A549 (cell line): Measurements from ENCODE around the gene MYRIP. TPM values are rescaled to one million over a fixed set of nuclear protein-coding genes. Genes with fewer than 3 reads are reported as not detected.

Experiments
- ATAC-seq, 2 experiments: fragments of 200-7000 bp in 1 of 2; fragments of >200 bp in 1 of 2; cut with Nextera tagmentation in 1 of 2; cut with Tn5 transposase in 1 of 2; 3 replicates each; pipeline versions ENCODE4 v1.8.0 to v1.9.1; 2018 to 2020; ENCODE audit warnings: mild to moderate bottlenecking in 1 of 2, moderate library complexity in 1 of 2
- CTCF ChIA-PET: fragments of 300-600 bp; sonication (Branson Sonifier 250); formaldehyde crosslinking; extraction: SDS; loops from one replicate; lab custom pipeline; 2021; ENCODE audit warnings: antibody characterized with exemption, inconsistent platforms; lab: Yijun Ruan, JAX
- POLR2A ChIA-PET: fragments of 350-600 bp; formaldehyde crosslinking; extraction: SDS; loops from one replicate; lab custom pipeline; 2021; ENCODE audit warnings: antibody characterized with exemption, inconsistent platforms; lab: Yijun Ruan, JAX
- DNase-seq, 2 experiments: peaks; one replicate each; pipeline versions ENCODE4 v3.0.0 to v3.0.0-alpha.2; 2011 to 2016; ENCODE audit warnings: low read depth in 1 of 2, low spot score in 1 of 2
- FAIRE-seq: peaks from 2 replicates; lab custom pipeline; 2011; peaks lifted over from hg19 to GRCh38; lab: Jason Lieb, UNC
- H3K27ac ChIP-seq, 2 experiments: fragments of >200 bp; sonication (Bioruptor Twin); formaldehyde crosslinking; 3 replicates each; pipeline ENCODE4 v1.5.1; 2016 to 2017
- H3K4me1 ChIP-seq: fragments of >200 bp; sonication (Bioruptor Twin); formaldehyde crosslinking; 3 replicates; pipeline ENCODE4 v1.6.1; 2016
- H3K4me2 ChIP-seq: fragments of >200 bp; sonication (Bioruptor Twin); formaldehyde crosslinking; 3 replicates; pipeline ENCODE4 v1.6.1; 2016
- H3K4me3 ChIP-seq: fragments of >200 bp; sonication (Bioruptor Twin); formaldehyde crosslinking; 3 replicates; pipeline ENCODE4 v1.5.1; 2016
- H3K9me3 ChIP-seq: fragments of >200 bp; sonication (Bioruptor Twin); formaldehyde crosslinking; 3 replicates; pipeline ENCODE4 v1.6.1; 2016
- ATOH8 ChIP-seq: fragments of 250-450 bp; sonication (Bioruptor Pico); IDR thresholded peaks from 2 replicates; pipeline ENCODE4 v1.5.0; 2020; ENCODE audit warnings: low read depth, mild to moderate bottlenecking, moderate library complexity
- CBX2 ChIP-seq: fragments of 200-600 bp; sonication (generic); IDR thresholded peaks from 2 replicates; pipeline ENCODE4 v1.6.1; 2016; ENCODE audit warnings: low read depth, mild to moderate bottlenecking, borderline replicate concordance
- CEBPB ChIP-seq, 2 experiments: fragments of >200 bp in 1 of 2; sonication (Bioruptor Twin) in 1 of 2; formaldehyde crosslinking in 1 of 2; IDR thresholded peaks; 2 replicates each; pipeline ENCODE4 v1.6.1; 2012 to 2016
- CHD4 ChIP-seq: fragments of 200-600 bp; sonication (generic); IDR thresholded peaks from 2 replicates; pipeline ENCODE4 v1.6.1; 2016; ENCODE audit warnings: antibody characterized with exemption, mild to moderate bottlenecking, borderline replicate concordance
- ESRRA ChIP-seq: fragments of 150-350 bp; IDR thresholded peaks from 2 replicates; pipeline ENCODE4 v1.6.1; 2014; ENCODE audit warnings: mild to moderate bottlenecking, low read length, borderline replicate concordance
- GATA3 ChIP-seq: IDR thresholded peaks from 2 replicates; pipeline ENCODE4 v1.6.1; 2012; ENCODE audit warnings: borderline replicate concordance
- HDAC2 ChIP-seq: fragments of 200-600 bp; sonication (generic); IDR thresholded peaks from 2 replicates; pipeline ENCODE4 v1.6.1; 2016
- HES2 ChIP-seq: fragments of >200 bp; sonication (Bioruptor Twin); formaldehyde crosslinking; IDR thresholded peaks from 2 replicates; pipeline ENCODE4 v1.6.1; 2016
- HOXB13 ChIP-seq: fragments of 250-450 bp; sonication (Bioruptor Pico); IDR thresholded peaks from 2 replicates; pipeline ENCODE4 v1.5.0; 2020; ENCODE audit warnings: low read depth, mild to moderate bottlenecking, moderate library complexity
- HOXB5 ChIP-seq: fragments of 250-450 bp; sonication (Bioruptor Pico); IDR thresholded peaks from 2 replicates; pipeline ENCODE4 v1.5.0; 2020; ENCODE audit warnings: mild to moderate bottlenecking, moderate library complexity
- JUN ChIP-seq, 2 experiments: fragments of >200 bp; sonication (Bioruptor Twin); formaldehyde crosslinking; IDR thresholded peaks; 2 replicates in 1 of 2; 3 replicates in 1 of 2; pipeline ENCODE4 v1.6.1; 2016 to 2017
- JUNB ChIP-seq: fragments of >200 bp; sonication (Bioruptor Twin); formaldehyde crosslinking; IDR thresholded peaks from 2 replicates; pipeline ENCODE4 v1.6.1; 2016
- KDM1A ChIP-seq: fragments of 200-600 bp; sonication (generic); IDR thresholded peaks from 2 replicates; pipeline ENCODE4 v1.6.1; 2016; ENCODE audit warnings: low read depth, mild to moderate bottlenecking
- MAFK ChIP-seq: fragments of 450-650 bp; IDR thresholded peaks from 2 replicates; pipeline ENCODE4 v1.6.1; 2014; ENCODE audit not compliant: partially characterized antibody
- NPAS2 ChIP-seq: fragments of 250-450 bp; sonication (Bioruptor Pico); IDR thresholded peaks from 2 replicates; pipeline ENCODE4 v1.8.0; 2022; ENCODE audit warnings: mild to moderate bottlenecking, moderate library complexity, borderline replicate concordance
- PHF8 ChIP-seq: fragments of 200-600 bp; sonication (generic); IDR thresholded peaks from 2 replicates; pipeline ENCODE4 v1.6.1; 2016; ENCODE audit warnings: low read depth, mild to moderate bottlenecking, antibody characterized with exemption, moderate library complexity, borderline replicate concordance
- POLR2AphosphoS2 ChIP-seq: conservative IDR thresholded peaks from 2 replicates; pipeline ENCODE4 v1.6.1; 2012; ENCODE audit warnings: low read length, improper control_type of control experiment, inconsistent platforms
- RARB ChIP-seq: fragments of 250-450 bp; sonication (Bioruptor Pico); IDR thresholded peaks from 2 replicates; pipeline ENCODE4 v1.8.0; 2021; ENCODE audit warnings: mild to moderate bottlenecking, moderate library complexity
- RCOR1 ChIP-seq: fragments of 150-350 bp; IDR thresholded peaks from 2 replicates; pipeline ENCODE4 v1.6.1; 2014; ENCODE audit warnings: antibody characterized with exemption, low read length, low read depth
- RFX5 ChIP-seq: fragments of 450-650 bp; IDR thresholded peaks from 2 replicates; pipeline ENCODE4 v1.7.1; 2014; ENCODE audit warnings: antibody characterized with exemption, mild to moderate bottlenecking, moderate library complexity
- SREBF2 ChIP-seq: fragments of 450-650 bp; IDR thresholded peaks from 2 replicates; pipeline ENCODE4 v1.6.1; 2014; ENCODE audit warnings: mild to moderate bottlenecking, moderate library complexity
- TFCP2L1 ChIP-seq: fragments of 250-450 bp; sonication (Bioruptor Pico); IDR thresholded peaks from 2 replicates; pipeline ENCODE4 v1.5.0; 2021; ENCODE audit warnings: mild to moderate bottlenecking
- ZFP36 ChIP-seq: fragments of 450-650 bp; IDR thresholded peaks from 2 replicates; pipeline ENCODE4 v1.6.1; 2014; ENCODE audit warnings: borderline replicate concordance; ENCODE audit not compliant: partially characterized antibody
- ZNF302 ChIP-seq: fragments of 250-450 bp; sonication (Bioruptor Pico); IDR thresholded peaks from 2 replicates; pipeline ENCODE4 v1.9.0; 2021; ENCODE audit warnings: inconsistent platforms, mild to moderate bottlenecking, moderate library complexity
- WGBS: methylation state at CpG from one replicate; pipeline ENCODE4 v1.1.6; 2017; ENCODE audit errors: missing lambda C conversion rate; 5-methylcytosine and 5-hydroxymethylcytosine counted together
- polyA plus RNA-seq, 4 experiments: library from polyadenylated mRNA; depleted of rRNA in 3 of 4; stranded (reverse); fragments of >200 nt; fragmentation: RNase III in 1 of 4; extraction: RNeasy Plus Mini Kit Qiagen cat#74134 plus additional on column Dnase treatment in 1 of 4; gene quantifications; 2 replicates in 3 of 4; 3 replicates in 1 of 4; pipeline ENCODE4 v1.2.3, GENCODE V29; 2011 to 2017
- TF ChIP-seq, protein P1 (sequence below): fragments of 200-600 bp; sonication (generic); IDR thresholded peaks from 2 replicates; pipeline ENCODE4 v1.6.1; 2016; ENCODE audit warnings: antibody characterized with exemption, mild to moderate bottlenecking, moderate library complexity

The MYRIP gene
- polyA plus RNA-seq, 2 of the 4 experiments (the other 2 are of a cell fraction) = not detected

GRCh38 chr3:40201770-40202169 is 392.4 kb downstream of the MYRIP start:
- H3K9me3 ChIP-seq = no peaks in the 10 kb centered on the region
- TF ChIP-seq GATA3 (no peak), HES2 (no peak), HOXB5 (CRISPR knock-in tag) (no peak), CHD4 (no peak), HOXB13 (CRISPR knock-in tag) (no peak), PHF8 (no peak)
- TF ChIP-seq, all 56 proteins: peak for 0
- CTCF ChIA-PET = interaction anchor here (1.8 kb wide), 1 partner anchor 10 kb away, joined by 5 read pairs; no protein-coding TSS in a partner anchor
- no peak overlapping the region for H3K4me3 ChIP-seq
- POLR2A ChIA-PET = no interaction called here
- no peak overlapping the region for H3K27ac ChIP-seq
- ATAC-seq (no peak), FAIRE-seq (no peak), DNase-seq (no peak)
- H3K4me1 ChIP-seq = no peaks in the 10 kb centered on the region
- WGBS = 16% methylated on average over 3 of the region's 3 CpGs
- no peak overlapping the region for H3K4me2 ChIP-seq

DNA sequence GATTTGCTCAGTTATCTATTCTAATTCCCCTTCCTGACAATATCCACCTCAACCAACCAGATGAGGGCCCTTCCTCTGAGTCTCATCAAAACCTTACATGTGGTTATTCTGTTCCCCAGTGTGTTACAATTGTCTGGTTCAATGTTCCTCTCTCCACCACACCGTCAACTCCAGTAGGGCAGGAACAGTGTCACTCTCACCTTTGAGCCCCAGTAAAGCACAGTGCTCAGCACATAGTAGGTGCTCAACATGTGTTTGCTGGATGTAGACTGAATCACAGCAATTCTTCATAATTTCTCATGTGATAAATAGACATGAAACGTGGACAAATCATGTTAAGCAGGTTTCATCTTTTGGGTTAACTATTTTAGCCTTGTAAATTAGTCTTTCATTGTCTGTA is 397.1 kb downstream of the MYRIP start:
- no peak overlapping the region for H3K4me2 ChIP-seq
- CTCF ChIA-PET = no interaction called here
- WGBS = 46% methylated on average over 2 of the region's 2 CpGs
- no peaks in the 10 kb centered on the region for H3K4me1 ChIP-seq
- no peaks in the 10 kb centered on the region for H3K9me3 ChIP-seq
- ATAC-seq (no peak), DNase-seq (no peak), FAIRE-seq (no peak)
- H3K4me3 ChIP-seq = no peak overlapping the region
- H3K27ac ChIP-seq = no peak overlapping the region
- POLR2A ChIA-PET = no interaction called here
- TF ChIP-seq HDAC2 (no peak), KDM1A (no peak)

- TF ChIP-seq, protein P1, sequence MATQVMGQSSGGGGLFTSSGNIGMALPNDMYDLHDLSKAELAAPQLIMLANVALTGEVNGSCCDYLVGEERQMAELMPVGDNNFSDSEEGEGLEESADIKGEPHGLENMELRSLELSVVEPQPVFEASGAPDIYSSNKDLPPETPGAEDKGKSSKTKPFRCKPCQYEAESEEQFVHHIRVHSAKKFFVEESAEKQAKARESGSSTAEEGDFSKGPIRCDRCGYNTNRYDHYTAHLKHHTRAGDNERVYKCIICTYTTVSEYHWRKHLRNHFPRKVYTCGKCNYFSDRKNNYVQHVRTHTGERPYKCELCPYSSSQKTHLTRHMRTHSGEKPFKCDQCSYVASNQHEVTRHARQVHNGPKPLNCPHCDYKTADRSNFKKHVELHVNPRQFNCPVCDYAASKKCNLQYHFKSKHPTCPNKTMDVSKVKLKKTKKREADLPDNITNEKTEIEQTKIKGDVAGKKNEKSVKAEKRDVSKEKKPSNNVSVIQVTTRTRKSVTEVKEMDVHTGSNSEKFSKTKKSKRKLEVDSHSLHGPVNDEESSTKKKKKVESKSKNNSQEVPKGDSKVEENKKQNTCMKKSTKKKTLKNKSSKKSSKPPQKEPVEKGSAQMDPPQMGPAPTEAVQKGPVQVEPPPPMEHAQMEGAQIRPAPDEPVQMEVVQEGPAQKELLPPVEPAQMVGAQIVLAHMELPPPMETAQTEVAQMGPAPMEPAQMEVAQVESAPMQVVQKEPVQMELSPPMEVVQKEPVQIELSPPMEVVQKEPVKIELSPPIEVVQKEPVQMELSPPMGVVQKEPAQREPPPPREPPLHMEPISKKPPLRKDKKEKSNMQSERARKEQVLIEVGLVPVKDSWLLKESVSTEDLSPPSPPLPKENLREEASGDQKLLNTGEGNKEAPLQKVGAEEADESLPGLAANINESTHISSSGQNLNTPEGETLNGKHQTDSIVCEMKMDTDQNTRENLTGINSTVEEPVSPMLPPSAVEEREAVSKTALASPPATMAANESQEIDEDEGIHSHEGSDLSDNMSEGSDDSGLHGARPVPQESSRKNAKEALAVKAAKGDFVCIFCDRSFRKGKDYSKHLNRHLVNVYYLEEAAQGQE = no peak
- TF ChIP-seq MAFK = no peak
- H3K9me3 ChIP-seq = no peaks in the 10 kb centered on the region
- H3K4me1 ChIP-seq = no peaks in the 10 kb centered on the region
- no peak for ATAC-seq
- H3K4me3 ChIP-seq = no peak overlapping the region
- FAIRE-seq = no peak
- CTCF ChIA-PET = interaction anchor here (2.4 kb wide), 1 partner anchor 16 kb away, joined by 7 read pairs; no protein-coding TSS in a partner anchor
- POLR2A ChIA-PET = no interaction called here
- no peak overlapping the region for H3K4me2 ChIP-seq
- no peak for DNase-seq
- H3K27ac ChIP-seq = no peak overlapping the region
Measured at GRCh38 chr3:40207796-40208195, 398.4 kb downstream of the MYRIP start.

GRCh38 chr3:40208251-40208650 is 398.8 kb downstream of the MYRIP start:
- TF ChIP-seq RCOR1 = no peak
- no peak for TF ChIP-seq POLR2AphosphoS2
- no peak for TF ChIP-seq RARB (CRISPR knock-in tag)
- no peak for TF ChIP-seq CBX2
- no peak for TF ChIP-seq CEBPB (IDR thresholded peaks at IDR 0.05)
- no peak for TF ChIP-seq SREBF2
- TF ChIP-seq ATOH8 (CRISPR knock-in tag) = no peak
- TF ChIP-seq JUNB = no peak
- no peak for TF ChIP-seq ESRRA
- TF ChIP-seq JUN (IDR thresholded peaks at IDR 0.05) = no peak
- no peak for TF ChIP-seq ZFP36
- TF ChIP-seq GATA3 = no peak
- TF ChIP-seq HOXB5 (CRISPR knock-in tag) = no peak
- no peak for TF ChIP-seq TFCP2L1 (CRISPR knock-in tag)
- TF ChIP-seq RFX5 = no peak
- no peak for TF ChIP-seq ZNF302
- no peak for TF ChIP-seq KDM1A
- TF ChIP-seq NPAS2 (CRISPR knock-in tag) = no peak
- ChIA-PET CTCF (interaction anchor here (2.4 kb wide), 1 partner anchor 16 kb away, joined by 7 read pairs; no protein-coding TSS in a partner anchor), POLR2A (no interaction called here)
- Histone ChIP-seq H3K9me3 (no peaks in the 10 kb centered on the region), H3K27ac (no peak overlapping the region), H3K4me3 (no peak overlapping the region), H3K4me1 (no peaks in the 10 kb centered on the region), H3K4me2 (no peak overlapping the region)
- no peak for ATAC-seq
- WGBS = 8% methylated on average over 2 of the region's 2 CpGs
- DNase-seq = no peak
- FAIRE-seq = no peak
